ENCODE data around the gene GARRE1.
"Not testable (repeated sequence)": the region's sequence is repeated elsewhere in the genome, so short reads cannot be mapped to it uniquely, and the experiment has no call there.

GARRE1 gene

GRCh38 chr19:34237283-34237682 lies 17.1 kb upstream of the GARRE1 start:
- TF ChIP-seq CTCF (IDR thresholded peaks at IDR 0.05; ENCODE audit: low read depth, low read length), result no peak
- no peak overlapping the region for H3K4me3 ChIP-seq (ENCODE audit: low read depth, low read length)
- in situ Hi-C loops (cut with HindIII; ENCODE audit: low sequenced_read_pairs), result no loop called here
- DNase-seq (ENCODE audit: low read depth, low spot score), result no peak

- DNase-seq (ENCODE audit: low read depth, low spot score), result no peak
- TF ChIP-seq CTCF (IDR thresholded peaks at IDR 0.05; ENCODE audit: low read depth, low read length), result no peak
- in situ Hi-C loops (cut with HindIII; ENCODE audit: low sequenced_read_pairs), result no loop called here
Measured at GRCh38 chr19:34237939-34238338, 16.4 kb upstream of the GARRE1 start.

DNA sequence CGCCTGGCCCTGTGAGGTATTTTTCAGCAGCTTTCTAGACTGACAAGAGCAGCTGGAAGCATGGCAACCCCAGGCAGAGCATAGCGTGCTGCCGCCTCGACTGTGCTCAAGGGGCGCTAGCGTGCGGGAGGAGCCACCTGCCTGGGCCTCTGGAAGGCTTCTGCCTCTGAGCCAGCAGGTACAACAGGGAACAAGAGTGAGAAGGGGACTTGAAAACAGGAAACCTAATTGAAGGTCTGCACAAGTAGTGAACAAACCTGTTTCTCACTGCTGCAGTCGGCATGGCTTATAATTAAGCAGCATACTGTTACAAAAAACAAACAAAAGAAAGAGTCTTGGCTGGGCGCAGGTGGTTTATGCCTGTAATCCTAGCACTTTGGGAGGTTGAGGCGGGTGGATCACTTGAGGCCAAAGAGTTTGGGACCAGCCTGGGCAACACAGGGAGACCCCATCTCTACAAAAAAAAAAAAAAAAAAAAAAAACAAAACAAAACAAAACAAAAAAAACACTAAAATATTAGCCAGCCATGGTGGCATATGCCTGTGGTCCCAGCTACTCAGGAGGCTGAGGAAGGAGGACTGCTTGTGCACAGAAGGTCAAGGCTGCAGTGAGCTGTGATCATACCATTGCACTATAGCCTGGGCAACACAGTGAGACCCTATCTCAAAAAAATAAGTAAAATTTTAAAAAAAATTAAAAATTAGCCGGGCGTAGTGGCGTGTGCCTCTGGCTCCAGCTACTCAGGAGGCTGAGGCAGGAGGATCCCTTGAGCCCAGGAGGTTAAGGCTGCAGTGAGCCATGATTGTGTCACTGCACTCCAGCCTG lies 12.6 kb upstream of the GARRE1 start:
- DNase-seq (ENCODE audit: low read depth, low spot score), result no peak

More at GRCh38 chr19:34237939-34238338, 16.4 kb upstream of the GARRE1 start:
- no peak overlapping the region for H3K4me3 ChIP-seq (ENCODE audit: low read depth, low read length)

GRCh38 chr19:34243138-34243875 lies 11.0 kb upstream of the GARRE1 start:
- H3K4me3 ChIP-seq (ENCODE audit: low read depth, low read length); in situ Hi-C loops (cut with HindIII; ENCODE audit: low sequenced_read_pairs): not testable (repeated sequence)
- DNase-seq (ENCODE audit: low read depth, low spot score), result peak; percentile 67

More for the DNA sequence above, 12.6 kb upstream of the GARRE1 start:
- H3K4me3 ChIP-seq (ENCODE audit: low read depth, low read length), result no peak overlapping the region
- in situ Hi-C loops (cut with HindIII; ENCODE audit: low sequenced_read_pairs), result no loop called here
- peak; percentile 52 for TF ChIP-seq CTCF (IDR thresholded peaks at IDR 0.05; ENCODE audit: low read depth, low read length)

- no peak for DNase-seq (ENCODE audit: low read depth, low spot score)
- in situ Hi-C loops (cut with HindIII; ENCODE audit: low sequenced_read_pairs), result no loop called here
- TF ChIP-seq CTCF (IDR thresholded peaks at IDR 0.05; ENCODE audit: low read depth, low read length), result no peak
- H3K4me3 ChIP-seq (ENCODE audit: low read depth, low read length), result no peak overlapping the region
Measured at GRCh38 chr19:34243876-34244578, 10.3 kb upstream of the GARRE1 start.

DNA sequence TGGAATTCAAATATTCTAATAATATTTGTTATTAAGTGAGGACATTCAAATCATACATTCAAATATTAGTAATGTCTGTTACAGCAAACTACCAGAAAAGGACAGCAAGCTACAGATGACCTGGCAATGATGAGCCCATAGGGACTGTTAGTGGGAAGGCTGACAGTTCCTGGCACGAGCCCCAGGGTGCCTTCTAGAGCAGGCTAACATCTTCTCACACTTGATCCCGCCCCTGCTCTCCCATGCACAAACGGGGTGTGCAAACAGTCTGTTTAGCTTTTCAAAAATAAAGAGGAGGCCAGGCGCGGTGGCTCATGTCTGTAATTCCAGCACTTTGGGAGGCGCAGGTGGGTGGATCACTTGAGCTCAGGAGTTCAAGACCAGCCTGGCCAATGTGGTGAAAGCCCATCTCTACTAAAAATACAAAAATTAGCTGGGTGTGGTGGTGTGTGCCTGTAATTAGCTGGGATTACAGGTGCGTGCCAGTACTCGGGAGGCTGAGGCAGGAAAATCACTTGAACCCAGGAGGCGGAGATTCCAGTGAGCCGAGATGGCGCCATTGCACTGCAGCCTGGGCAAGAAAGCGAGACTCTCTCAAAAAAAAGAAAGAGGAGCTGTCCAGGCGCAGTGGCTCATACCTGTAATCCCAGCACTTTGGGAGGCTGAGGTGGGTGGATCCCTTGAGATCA lies 9.6 kb upstream of the GARRE1 start:
- no peak overlapping the region for H3K4me3 ChIP-seq (ENCODE audit: low read depth, low read length)
- TF ChIP-seq CTCF (IDR thresholded peaks at IDR 0.05; ENCODE audit: low read depth, low read length), result no peak
- no peak for DNase-seq (ENCODE audit: low read depth, low spot score)
- in situ Hi-C loops (cut with HindIII; ENCODE audit: low sequenced_read_pairs), result no loop called here
